Thoracic aorta (tissue), 2 donors: ENCODE results near the gene GALNT12. TPM values are rescaled to one million over a fixed set of nuclear protein-coding genes. Genes with fewer than 3 reads are reported as not detected.

Experiments
- ATAC-seq: fragments of 150-250 bp; one replicate; pipeline ENCODE4 v1.8.0; 2017; ENCODE audit warnings: low read depth; ENCODE audit not compliant: insufficient number of reproducible peaks, low FRiP score
- DNase-seq: peaks from one replicate; pipeline ENCODE4 v3.0.0-alpha.2; 2020; ENCODE audit warnings: low spot score
- H3K27ac ChIP-seq, 2 donors: fragments of 200-600 bp; sonication (generic); 1 replicate in 1 of 2; 2 replicates in 1 of 2; pipeline ENCODE4 v1.5.1; 2016; ENCODE audit warnings: mild to moderate bottlenecking in 2 of 2, moderate library complexity in 2 of 2
- H3K27me3 ChIP-seq: fragments of 200-600 bp; sonication (generic); replicated peaks from 2 replicates; pipeline ENCODE4 v1.6.0; 2016; ENCODE audit warnings: mild to moderate bottlenecking; ENCODE audit not compliant: insufficient read depth
- H3K36me3 ChIP-seq: fragments of 200-600 bp; sonication (generic); one replicate; pipeline ENCODE4 v1.5.1; 2016
- H3K4me1 ChIP-seq, 2 donors: fragments of 200-600 bp; sonication (generic); 1 replicate in 1 of 2; 2 replicates in 1 of 2; pipeline versions ENCODE4 v1.5.1 to v1.6.0; 2016; ENCODE audit warnings: low read depth in 2 of 2, mild to moderate bottlenecking in 1 of 2; ENCODE audit not compliant: control insufficient read depth in 1 of 2
- H3K4me3 ChIP-seq: fragments of 200-600 bp; sonication (generic); 2 replicates; pipeline ENCODE4 v1.5.1; 2016; ENCODE audit warnings: mild to moderate bottlenecking
- H3K9me3 ChIP-seq: fragments of 200-600 bp; sonication (generic); 2 replicates; pipeline ENCODE4 v1.5.1; 2016
- total RNA-seq, 2 donors: library from RNA; depleted of rRNA; stranded (reverse); fragments of >200 nt; gene quantifications; one replicate each; pipeline versions ENCODE4 v1.1.0 to v1.2.3, GENCODE V29; 2016
- TF ChIP-seq, protein P1 (sequence below): fragments of 200-600 bp; sonication (generic); IDR thresholded peaks from one replicate; pipeline ENCODE4 v1.5.1; 2019; ENCODE audit warnings: antibody characterized with exemption

Gene GALNT12
- total RNA-seq, 2 donors from 2014 or later, result 6.8 to 30.1 TPM

DNA sequence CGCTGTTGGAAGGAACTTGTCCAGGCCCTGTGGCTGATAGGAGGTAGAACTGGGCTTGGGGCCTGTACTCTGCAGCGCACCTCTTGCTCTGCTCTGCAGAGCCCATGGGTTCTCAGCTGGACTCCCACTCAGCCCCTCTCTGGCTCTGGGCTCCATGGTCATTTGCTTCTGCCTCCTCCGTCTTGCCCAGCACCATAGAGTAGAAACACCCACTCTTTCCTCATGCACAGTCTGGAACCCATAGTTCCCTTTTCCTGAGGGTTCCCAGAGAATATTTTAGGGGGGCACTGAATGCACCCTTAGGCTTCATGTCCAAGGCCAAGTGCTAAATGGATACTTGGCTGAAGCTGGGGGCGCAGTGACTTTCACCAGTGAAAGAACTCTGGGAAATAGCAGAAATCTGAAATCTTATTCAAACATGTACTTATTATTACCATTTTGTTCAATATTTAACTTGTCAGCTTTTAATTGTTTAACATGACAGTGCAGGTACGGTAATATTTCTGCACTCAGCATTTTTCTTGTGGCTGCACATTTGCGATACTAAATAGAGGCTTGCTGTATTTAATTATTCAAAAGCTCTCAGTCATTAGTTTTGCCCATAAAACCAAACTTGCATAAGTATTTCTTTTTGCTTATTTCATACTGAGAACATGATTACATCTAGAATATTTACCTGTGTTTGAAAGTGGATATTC, 31.5 kb downstream of the GALNT12 start:
- ATAC-seq, result no peak
- TF ChIP-seq, protein P1, sequence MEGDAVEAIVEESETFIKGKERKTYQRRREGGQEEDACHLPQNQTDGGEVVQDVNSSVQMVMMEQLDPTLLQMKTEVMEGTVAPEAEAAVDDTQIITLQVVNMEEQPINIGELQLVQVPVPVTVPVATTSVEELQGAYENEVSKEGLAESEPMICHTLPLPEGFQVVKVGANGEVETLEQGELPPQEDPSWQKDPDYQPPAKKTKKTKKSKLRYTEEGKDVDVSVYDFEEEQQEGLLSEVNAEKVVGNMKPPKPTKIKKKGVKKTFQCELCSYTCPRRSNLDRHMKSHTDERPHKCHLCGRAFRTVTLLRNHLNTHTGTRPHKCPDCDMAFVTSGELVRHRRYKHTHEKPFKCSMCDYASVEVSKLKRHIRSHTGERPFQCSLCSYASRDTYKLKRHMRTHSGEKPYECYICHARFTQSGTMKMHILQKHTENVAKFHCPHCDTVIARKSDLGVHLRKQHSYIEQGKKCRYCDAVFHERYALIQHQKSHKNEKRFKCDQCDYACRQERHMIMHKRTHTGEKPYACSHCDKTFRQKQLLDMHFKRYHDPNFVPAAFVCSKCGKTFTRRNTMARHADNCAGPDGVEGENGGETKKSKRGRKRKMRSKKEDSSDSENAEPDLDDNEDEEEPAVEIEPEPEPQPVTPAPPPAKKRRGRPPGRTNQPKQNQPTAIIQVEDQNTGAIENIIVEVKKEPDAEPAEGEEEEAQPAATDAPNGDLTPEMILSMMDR, result no peak
- H3K4me3 ChIP-seq, result no peak overlapping the region
- H3K36me3 ChIP-seq, result no peaks in the 10 kb centered on the region
- H3K4me1 ChIP-seq, result no peaks in the 10 kb centered on the region
- no peak overlapping the region for H3K27ac ChIP-seq
- no peak for DNase-seq
- H3K9me3 ChIP-seq, result no peaks in the 10 kb centered on the region
- no peaks in the 10 kb centered on the region for H3K27me3 ChIP-seq

DNA sequence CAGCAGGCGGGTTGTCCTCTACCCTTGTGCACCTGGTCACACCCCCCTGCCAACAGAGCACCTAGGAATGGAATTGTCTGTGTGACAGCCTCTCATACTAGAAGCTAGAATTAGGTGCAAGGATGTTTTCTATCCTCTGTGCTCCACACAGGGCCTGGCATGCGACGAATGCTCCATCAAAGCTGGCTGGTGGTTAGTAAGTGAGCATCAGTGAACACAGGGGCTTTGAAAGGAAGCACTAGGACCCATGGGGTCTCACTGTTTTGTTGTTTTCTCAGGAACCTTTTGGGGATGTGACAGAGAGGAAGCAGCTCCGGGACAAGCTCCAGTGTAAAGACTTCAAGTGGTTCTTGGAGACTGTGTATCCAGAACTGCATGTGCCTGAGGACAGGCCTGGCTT, 32.3 kb downstream of the GALNT12 start:
- H3K27me3 ChIP-seq, result no peaks in the 10 kb centered on the region
- no peak overlapping the region for H3K27ac ChIP-seq
- TF ChIP-seq, protein P1, result no peak
- no peak overlapping the region for H3K4me3 ChIP-seq
- H3K36me3 ChIP-seq, result no peaks in the 10 kb centered on the region
- no peaks in the 10 kb centered on the region for H3K4me1 ChIP-seq
- H3K9me3 ChIP-seq, result no peaks in the 10 kb centered on the region
- DNase-seq (no peak), ATAC-seq (no peak)

DNA sequence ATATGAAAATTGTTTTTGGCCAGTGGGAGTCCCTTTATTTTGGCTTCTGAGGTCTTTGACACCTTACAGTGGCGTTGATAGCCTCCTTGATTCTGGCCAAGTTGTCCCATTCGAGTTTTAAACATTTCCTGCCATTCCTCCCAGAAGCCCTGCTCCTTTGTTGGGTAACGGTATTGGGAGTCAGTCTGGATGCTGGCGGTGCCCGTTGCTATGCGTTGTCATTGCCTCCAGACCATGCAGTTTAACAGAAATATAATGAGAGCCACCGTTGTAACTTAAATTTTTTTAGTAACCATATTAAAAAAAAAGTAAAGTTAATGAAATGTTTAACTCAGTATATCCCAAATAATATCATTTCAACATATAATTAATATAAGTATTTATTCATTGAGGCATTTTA, 35.0 kb downstream of the GALNT12 start:
- DNase-seq (no peak), ATAC-seq (no peak)
- no peak overlapping the region for H3K27ac ChIP-seq
- no peak overlapping the region for H3K4me3 ChIP-seq
- no peaks in the 10 kb centered on the region for H3K9me3 ChIP-seq
- H3K27me3 ChIP-seq, result no peaks in the 10 kb centered on the region
- H3K4me1 ChIP-seq, result no peaks in the 10 kb centered on the region
- TF ChIP-seq, protein P1, result no peak
- H3K36me3 ChIP-seq, result no peaks in the 10 kb centered on the region

DNA sequence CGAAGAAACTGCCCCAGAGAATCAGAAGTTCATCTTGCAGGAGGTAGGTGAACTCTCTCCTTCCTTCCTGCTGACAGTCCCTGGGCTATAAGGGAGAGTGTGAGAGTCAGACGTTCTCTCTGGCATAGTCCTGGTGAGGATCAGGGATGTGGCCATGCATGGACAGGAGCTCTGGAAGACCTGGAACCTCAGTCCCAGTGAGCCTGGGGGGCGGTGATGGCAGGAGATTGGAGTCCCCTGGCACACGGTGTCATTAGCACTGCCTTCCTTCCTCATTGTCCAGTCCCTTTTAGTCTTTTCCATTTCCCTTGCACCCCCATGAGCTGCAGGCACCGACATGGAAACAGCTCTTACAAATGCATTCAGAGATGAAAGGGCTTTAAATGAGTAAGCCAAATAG, 38.6 kb downstream of the GALNT12 start:
- H3K36me3 ChIP-seq, result no peaks in the 10 kb centered on the region
- no peaks in the 10 kb centered on the region for H3K4me1 ChIP-seq
- no peak overlapping the region for H3K27ac ChIP-seq
- no peak overlapping the region for H3K4me3 ChIP-seq
- TF ChIP-seq, protein P1, result no peak
- ATAC-seq (no peak), DNase-seq (no peak)
- no peaks in the 10 kb centered on the region for H3K9me3 ChIP-seq
- no peaks in the 10 kb centered on the region for H3K27me3 ChIP-seq

DNA sequence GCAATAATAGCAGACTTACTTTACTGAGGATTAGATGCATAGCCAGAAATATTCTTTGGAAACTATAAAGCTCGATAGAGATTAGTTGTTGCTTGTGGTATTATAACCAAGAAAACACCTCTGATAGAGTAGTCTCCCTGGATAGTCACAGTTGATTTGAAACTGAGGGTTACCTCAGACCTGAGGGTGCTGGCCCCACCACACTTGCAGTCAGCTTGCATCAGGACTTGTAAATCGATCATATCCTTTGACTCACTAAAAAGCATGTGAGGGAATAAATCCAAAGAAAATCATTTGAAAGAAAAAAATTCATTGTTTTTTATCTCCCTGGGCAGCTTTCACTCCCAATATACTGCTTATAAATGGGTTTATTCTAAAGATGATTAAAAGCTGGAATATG, 39.4 kb downstream of the GALNT12 start:
- Histone ChIP-seq H3K4me1 (no peaks in the 10 kb centered on the region), H3K27me3 (no peaks in the 10 kb centered on the region), H3K36me3 (no peaks in the 10 kb centered on the region), H3K9me3 (no peaks in the 10 kb centered on the region), H3K4me3 (no peak overlapping the region), H3K27ac (no peak overlapping the region)
- TF ChIP-seq, protein P1, result no peak
- no peak for ATAC-seq
- DNase-seq, result no peak
